ENCODE results near the gene SYTL1. TPM values are rescaled to one million over a fixed set of nuclear protein-coding genes. Genes with fewer than 3 reads are reported as not detected.
A peak's percentile ranks its signal among the peaks of the same experiment; 100 is the strongest.

The SYTL1 gene
- total RNA-seq, 1 donor from 2014 or later, result 9.4 TPM

DNA sequence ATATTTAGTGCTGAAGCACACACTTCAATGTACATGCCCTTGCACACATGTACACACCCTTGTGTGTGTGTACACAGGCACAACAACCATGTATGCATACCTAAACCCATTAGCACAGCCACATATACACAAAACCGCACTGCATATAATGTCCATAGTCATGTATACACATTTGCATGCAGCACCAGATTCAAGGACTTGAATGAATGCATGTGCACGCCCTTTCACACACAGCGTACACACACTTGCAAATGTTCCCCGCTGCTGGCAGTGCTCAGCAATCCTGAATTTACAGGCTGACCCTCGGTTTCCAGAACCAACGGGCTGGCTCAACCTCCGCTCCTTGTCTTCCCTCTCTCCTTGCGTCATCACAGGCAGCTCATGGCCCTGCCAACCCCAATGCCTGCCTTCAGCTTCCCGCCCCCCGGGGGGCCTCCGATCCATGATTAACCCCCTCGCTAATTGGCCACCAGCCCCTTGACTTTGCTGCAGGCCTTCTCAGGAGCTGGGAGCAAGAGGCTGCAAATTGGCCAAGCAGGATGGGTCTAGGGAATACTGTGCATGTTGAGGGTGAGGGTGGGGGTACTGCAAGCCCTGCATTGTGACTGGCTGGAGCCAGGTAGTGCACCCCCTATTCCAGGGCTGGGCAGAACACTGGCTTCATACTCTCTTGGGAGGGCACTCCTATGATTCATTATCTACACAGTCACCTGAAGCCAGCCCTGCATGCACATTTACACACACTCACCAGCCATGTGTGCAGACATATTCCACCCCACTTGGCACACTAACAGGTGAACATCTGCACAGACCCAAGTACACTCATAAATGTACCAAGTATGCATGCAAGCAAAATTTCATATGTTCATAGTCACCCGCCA lies 58.5 kb downstream of the SYTL1 start:
- H3K27me3 Mint-ChIP-seq, result no peaks in the 10 kb centered on the region
- H3K4me1 Mint-ChIP-seq (ENCODE audit: low read depth), result peaks cover 4% of the 10 kb centered on the region
- TF ChIP-seq CTCF (IDR thresholded peaks at IDR 0.05; ENCODE audit: unreplicated experiment), result no peak
- no peak overlapping the region for H3K4me3 Mint-ChIP-seq (ENCODE audit: low read depth)
- H3K36me3 Mint-ChIP-seq (ENCODE audit: insufficient read depth), result no peaks in the 10 kb centered on the region
- H3K9me3 Mint-ChIP-seq (ENCODE audit: low read depth), result no peaks in the 10 kb centered on the region
- DNase-seq (ENCODE audit: low spot score, unreplicated experiment), result no peak
- no peak overlapping the region for H3K27ac Mint-ChIP-seq

DNA sequence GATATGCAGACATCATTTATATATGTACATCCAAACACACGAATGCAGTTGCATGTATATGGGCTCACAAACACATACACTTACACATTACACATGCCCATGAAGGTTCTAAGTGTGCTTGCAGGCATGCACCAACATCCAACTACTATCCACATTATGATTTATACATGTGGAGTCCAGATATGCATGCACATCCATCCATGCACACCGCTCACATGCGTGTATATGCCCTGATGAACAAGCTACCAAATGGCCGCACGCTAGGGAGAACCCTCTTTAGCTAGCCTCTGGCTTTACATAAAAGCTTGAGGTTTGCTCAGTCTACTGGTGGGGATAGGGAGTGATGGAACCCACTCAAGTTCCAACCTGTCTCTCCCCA lies 59.1 kb downstream of the SYTL1 start:
- TF ChIP-seq CTCF (IDR thresholded peaks at IDR 0.05; ENCODE audit: unreplicated experiment), result no peak
- Mint-ChIP-seq H3K4me1 (ENCODE audit: low read depth) (peaks cover 4% of the 10 kb centered on the region), H3K27ac (no peak overlapping the region), H3K36me3 (ENCODE audit: insufficient read depth) (no peaks in the 10 kb centered on the region), H3K4me3 (ENCODE audit: low read depth) (no peak overlapping the region), H3K9me3 (ENCODE audit: low read depth) (no peaks in the 10 kb centered on the region), H3K27me3 (no peaks in the 10 kb centered on the region)
- DNase-seq (ENCODE audit: low spot score, unreplicated experiment), result no peak

DNA sequence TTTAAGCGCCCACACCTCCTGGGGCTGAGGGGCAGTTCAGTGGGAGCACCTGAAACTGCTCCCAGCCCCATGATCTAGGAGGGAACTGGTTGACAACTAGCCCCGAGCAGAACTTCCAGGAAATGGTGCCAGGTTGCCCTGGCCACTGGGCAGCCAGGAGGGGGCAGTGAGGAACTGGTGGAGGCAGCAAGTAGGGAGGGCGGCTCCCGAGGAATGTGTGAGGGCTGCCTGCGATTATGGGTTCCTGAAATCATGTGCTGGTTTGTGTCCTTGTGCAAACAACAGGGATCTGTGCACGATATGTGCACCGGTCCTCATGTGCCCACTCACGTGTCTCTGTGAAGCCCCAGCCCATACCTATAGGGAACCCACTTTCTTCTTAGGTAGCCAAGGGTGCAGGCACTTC lies 60.5 kb downstream of the SYTL1 start:
- Mint-ChIP-seq H3K4me3 (ENCODE audit: low read depth) (no peak overlapping the region), H3K27me3 (no peaks in the 10 kb centered on the region), H3K9me3 (ENCODE audit: low read depth) (no peaks in the 10 kb centered on the region), H3K27ac (peak overlapping the region; percentile 64), H3K4me1 (ENCODE audit: low read depth) (peaks cover 4% of the 10 kb centered on the region), H3K36me3 (ENCODE audit: insufficient read depth) (peaks cover 2% of the 10 kb centered on the region)
- peak; percentile 42 for TF ChIP-seq CTCF (IDR thresholded peaks at IDR 0.05; ENCODE audit: unreplicated experiment)
- no peak for DNase-seq (ENCODE audit: low spot score, unreplicated experiment)

DNA sequence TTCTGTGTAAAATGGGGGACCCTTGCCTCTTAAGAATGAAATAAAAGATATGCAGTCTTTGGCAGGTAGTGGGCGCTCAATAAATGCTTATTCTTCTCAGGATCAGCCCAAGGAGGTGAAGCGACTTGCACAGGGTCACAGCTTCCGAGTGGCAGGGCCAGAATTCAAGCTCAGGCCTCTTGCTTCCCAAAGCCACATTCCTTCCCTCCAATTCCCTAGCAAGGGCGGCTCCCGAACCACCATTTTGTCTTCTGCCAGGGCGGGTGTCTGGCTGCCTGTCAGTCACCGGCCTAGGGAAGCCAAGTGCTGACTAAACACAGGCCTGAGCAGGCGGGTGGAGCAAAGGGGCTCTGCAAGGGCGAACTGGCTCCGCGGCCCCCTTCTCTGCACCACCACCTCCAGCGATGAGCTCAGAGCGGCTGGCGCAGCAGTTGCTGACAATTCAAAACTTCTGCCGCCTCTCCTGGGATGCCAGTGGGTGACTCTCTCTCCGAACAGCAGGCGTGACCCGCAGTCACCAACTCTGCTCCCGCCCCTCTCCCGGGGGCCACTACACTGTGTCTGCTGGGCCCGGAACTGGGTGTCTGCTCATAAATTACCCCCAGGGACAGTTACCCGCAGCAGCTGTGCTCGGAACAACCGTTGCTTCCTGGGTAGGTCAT lies 61.4 kb downstream of the SYTL1 start:
- H3K9me3 Mint-ChIP-seq (ENCODE audit: low read depth), result no peaks in the 10 kb centered on the region
- no peak overlapping the region for H3K4me3 Mint-ChIP-seq (ENCODE audit: low read depth)
- H3K4me1 Mint-ChIP-seq (ENCODE audit: low read depth), result peaks cover 4% of the 10 kb centered on the region
- no peak for DNase-seq (ENCODE audit: low spot score, unreplicated experiment)
- TF ChIP-seq CTCF (IDR thresholded peaks at IDR 0.05; ENCODE audit: unreplicated experiment), result no peak
- no peaks in the 10 kb centered on the region for H3K27me3 Mint-ChIP-seq
- H3K27ac Mint-ChIP-seq, result no peak overlapping the region
- H3K36me3 Mint-ChIP-seq (ENCODE audit: insufficient read depth), result peaks cover 7% of the 10 kb centered on the region

Other genes with a start within 250 kb of the SYTL1 start
- gene SLC9A1, start 186.9 kb upstream of the SYTL1 start, total RNA-seq, result 19.6 and 23.3 TPM in 2 replicates
- 51.4 and 53.8 TPM in 2 replicates for gene WDTC1, start 107.4 kb upstream of the SYTL1 start, total RNA-seq
- gene TMEM222, start 19.9 kb upstream of the SYTL1 start, total RNA-seq, result 37.1 and 38.4 TPM in 2 replicates
- gene MAP3K6, start 24.9 kb downstream of the SYTL1 start, total RNA-seq, result 1.1 and 1.8 TPM in 2 replicates
- not detected in 2 replicates for gene FCN3, start 32.8 kb downstream of the SYTL1 start, total RNA-seq
- gene CD164L2, start 41.3 kb downstream of the SYTL1 start, total RNA-seq, result not detected in 2 replicates
- 1.00 and 1.1 TPM in 2 replicates for gene GPR3, start 50.6 kb downstream of the SYTL1 start, total RNA-seq
- gene WASF2, start 148.1 kb downstream of the SYTL1 start, total RNA-seq, result 74.6 and 76.9 TPM in 2 replicates

All from progenitor cell of endocrine pancreas (in vitro differentiated cells).